RPMI8226 (cell line): Measurements from ENCODE around the gene HSPB2.
A peak's percentile ranks its signal among the peaks of the same experiment; 100 is the strongest.
"Not testable (repeated sequence)": the region's sequence is repeated elsewhere in the genome, so short reads cannot be mapped to it uniquely, and the experiment has no call there.

Experiments used
- DNase-seq: peaks from one replicate; pipeline ENCODE4 v3.0.0-alpha.2; 2015

HSPB2 gene

DNA sequence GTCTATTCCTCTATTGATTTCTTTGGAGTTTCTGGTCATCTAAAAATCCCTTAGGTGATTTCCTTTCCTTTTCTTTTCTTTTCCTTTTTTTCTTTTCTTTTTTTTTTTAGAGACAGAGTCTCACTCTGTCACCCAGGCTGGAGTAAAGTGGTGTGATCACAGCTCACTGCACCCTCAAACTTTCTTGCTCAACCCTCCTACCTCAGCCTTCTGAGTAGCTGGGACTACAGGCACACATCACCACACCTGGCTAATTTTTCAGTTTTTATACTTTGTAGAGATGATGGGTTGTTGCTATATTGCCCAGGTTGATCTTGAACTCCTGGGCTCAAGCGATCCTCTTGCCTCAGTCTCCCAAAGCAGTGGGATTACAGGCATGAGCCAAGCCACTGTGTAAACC, 4.2 kb downstream of the HSPB2 start:
- no peak for DNase-seq

DNA sequence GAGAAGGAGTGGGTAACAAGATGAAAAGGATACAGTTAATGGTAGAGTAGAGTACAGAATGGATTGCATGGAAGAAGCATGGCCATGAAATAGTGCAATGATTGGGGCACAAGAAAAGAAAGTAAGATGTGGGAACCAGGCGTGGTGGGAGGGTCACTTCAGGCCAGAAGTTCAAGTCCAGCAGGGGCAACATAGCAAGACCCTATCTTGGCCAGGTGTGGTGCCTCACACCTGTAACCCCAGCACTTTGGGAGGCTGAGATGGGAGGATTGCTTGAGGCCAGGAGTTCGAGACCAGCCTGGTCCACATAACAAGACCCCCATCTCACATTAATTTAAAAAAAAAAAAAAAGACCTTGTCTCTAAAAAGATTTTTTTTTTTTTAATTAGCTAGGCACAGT, 4.8 kb downstream of the HSPB2 start:
- DNase-seq, result no peak

DNA sequence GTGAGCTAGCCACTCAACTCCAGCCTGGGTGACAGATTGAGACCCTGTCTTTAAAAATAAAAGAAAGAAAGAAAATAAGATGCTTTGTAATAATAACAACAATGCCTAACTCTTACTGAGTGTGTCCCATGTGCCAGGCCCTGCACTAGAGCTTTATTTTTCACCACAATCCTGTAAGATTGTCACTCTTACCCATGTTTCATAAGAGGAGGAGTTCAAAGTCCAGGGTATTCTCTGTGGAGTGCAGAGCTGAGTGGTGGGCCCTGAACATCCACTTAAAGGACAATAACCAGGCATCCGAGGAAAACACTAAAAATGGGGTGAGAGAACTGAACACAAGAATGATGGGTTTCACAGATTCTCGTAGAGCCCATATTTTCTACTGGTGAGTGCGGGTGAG, 5.3 kb downstream of the HSPB2 start:
- no peak for DNase-seq

DNA sequence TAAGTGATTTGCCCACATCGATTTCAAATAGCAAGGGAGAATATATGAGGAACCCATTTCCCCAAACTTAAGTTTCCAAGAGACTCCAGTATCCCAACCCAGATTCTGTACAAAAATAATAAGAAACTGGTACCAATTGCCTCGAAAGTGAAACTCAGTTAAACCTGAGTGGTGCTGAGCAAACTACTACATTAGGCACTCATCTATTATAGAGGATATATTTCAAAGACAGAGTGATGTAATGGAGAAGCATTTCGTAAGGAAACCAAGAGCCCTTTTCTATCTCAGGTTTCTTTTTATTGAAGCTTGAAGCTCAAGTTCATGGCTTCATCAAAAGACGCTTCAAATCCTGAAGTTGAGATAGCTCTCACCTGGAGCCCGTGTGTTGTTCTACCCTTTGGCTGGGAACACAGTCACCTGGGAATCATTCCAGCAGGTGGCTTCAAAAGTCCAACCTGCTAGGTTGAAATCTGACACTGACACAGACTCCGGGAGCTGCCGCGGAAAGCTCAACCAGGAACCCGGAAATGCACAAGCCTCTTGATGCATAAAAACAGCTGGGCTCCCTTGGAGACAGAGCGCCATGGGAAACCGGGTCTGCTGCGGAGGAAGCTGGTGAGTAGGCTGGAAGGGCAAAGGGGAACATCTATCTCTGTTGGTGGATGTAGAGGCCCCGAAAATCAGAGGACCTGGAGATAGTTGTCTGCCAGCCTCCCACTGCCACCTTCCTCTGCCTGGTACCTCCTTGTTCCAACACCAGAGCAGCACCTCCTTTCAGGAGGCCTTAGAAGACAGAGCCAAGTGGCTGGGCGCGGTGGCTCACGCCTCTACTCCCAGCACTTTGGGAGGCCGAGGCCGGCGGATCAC, 6.1 kb downstream of the HSPB2 start, which contains the start of gene C11orf52:
TSS of gene C11orf52 (plus strand) at position 524 of the 867 bp plus-strand sequence. CDS start at position 584, 60 bp downstream.
- DNase-seq, result no peak

DNA sequence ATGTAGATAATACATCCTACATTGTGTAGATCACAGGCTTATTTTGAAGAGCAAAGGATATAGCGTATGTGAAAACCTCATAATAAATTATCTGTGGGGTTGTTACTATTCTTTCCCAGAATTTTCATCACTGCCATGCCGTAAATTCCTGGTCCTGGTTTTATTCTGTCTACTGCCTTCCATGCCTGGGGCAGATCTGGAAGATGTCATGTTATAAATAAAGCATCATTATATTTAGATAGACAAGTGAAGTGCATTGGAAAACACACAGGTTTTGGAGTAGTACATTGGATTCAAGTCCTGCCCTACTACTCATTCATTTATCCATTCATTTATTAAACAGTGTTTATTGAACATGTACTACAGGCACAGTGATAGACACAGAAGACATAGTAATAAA, 8.4 kb downstream of the HSPB2 start:
- DNase-seq, result no peak

DNA sequence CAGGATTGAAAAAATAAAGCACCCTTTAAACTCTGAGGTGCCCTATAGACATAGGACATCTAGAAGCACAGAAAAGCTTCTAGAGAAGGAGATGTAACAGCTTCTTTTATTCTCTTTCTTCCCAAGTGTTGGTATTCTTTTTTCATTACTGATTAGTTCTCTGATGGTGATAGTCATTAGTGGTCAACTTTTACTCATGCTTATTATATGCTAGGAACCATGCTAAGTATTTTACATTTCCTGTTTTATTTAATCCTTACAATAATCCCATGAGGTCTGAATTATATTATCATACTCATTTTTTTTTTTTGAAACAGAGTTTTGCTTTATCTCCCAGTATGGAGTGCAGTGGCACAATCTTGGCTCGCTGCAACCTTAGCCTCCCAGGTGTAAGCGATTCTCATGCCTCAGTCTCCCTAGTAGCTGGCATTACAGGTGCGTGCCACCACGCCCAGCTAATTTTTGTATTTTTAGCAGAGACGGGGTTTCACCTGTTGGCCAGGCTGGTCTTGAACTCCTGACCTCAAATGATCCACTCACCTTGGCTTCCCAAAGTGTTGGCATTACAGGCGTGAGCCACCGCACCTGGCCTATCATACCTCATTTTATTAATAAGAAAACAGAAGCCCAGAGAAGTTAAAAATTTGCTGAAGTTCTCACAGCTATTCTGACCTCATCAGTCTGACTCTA, 9.2 kb downstream of the HSPB2 start:
- DNase-seq, result no peak

DNA sequence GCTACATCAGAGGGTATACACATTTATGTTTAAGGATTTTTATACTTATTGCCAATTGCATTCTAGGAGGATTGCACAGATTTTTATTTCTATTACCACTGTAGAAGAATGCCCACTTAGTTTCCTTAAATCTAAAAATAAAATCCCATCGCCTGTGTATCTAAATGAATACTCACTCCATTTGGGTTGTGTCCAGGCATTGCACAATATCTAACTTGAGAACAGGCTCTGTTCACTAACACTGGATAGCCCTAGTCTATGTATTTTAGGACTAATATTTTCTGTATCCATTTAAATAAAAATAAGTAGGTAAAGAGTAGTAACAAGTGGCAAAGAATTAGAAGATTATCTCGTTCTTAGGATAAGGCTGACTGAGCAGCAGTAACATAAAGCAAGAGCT, 10.3 kb downstream of the HSPB2 start:
- DNase-seq, result no peak

DNA sequence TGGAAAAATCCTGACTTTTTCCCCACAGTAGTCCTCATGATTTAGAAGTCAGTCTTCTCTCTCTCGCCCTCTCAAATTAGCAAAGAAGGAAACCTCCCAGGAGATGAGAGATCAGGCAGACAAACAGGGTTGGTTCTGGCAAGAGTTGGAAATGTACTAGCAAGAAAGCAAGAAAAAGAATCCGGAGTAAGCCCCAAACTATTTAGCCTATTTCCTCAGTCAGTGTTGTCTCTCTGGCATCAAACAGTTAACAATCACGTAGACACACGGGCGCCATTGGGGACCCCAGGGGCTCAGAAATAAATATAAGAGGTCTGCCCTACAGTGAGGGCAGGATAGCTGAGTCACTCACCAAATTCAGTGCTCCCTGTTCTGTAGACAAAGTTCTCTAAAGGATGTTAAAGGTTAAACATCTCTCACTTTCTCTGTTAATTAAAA, 10.8 kb downstream of the HSPB2 start:
- no peak for DNase-seq

DNA sequence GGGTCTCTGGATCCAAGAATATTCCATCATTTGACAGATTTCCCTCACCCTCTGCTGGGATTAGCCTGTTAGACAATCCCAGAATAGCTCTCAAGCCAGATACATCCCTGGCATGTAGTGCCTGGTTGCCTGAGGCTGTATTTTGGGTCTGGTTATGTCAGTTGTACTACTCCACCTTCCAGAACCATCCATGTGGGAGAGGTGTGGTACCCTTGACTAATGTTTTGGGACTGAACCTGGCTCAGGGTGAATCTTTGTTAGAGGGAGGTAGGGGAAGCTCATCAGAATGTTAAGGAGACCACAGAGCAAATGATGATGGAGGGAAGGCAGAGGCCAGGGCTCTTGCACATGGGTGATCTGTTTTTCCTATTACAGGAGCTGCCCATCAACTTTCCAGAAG, 11.4 kb downstream of the HSPB2 start:
- no peak for DNase-seq

DNA sequence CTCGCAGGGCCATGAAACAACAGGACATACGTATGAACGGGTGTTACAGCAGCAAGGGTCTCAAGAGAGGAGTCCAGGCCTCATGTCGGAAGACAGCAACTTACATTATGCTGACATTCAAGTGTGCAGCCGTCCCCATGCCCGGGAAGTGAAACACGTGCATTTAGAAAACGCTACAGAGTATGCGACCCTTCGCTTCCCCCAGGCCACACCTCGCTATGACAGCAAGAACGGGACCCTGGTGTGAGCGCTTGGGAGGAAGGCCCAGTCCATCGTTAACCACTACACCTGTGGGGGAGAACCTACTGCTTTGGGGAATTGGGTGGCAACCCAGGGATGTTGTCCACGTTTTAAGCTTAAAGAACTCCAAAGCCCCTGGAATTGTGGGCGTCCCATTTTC, 13.4 kb downstream of the HSPB2 start:
- no peak for DNase-seq

DNA sequence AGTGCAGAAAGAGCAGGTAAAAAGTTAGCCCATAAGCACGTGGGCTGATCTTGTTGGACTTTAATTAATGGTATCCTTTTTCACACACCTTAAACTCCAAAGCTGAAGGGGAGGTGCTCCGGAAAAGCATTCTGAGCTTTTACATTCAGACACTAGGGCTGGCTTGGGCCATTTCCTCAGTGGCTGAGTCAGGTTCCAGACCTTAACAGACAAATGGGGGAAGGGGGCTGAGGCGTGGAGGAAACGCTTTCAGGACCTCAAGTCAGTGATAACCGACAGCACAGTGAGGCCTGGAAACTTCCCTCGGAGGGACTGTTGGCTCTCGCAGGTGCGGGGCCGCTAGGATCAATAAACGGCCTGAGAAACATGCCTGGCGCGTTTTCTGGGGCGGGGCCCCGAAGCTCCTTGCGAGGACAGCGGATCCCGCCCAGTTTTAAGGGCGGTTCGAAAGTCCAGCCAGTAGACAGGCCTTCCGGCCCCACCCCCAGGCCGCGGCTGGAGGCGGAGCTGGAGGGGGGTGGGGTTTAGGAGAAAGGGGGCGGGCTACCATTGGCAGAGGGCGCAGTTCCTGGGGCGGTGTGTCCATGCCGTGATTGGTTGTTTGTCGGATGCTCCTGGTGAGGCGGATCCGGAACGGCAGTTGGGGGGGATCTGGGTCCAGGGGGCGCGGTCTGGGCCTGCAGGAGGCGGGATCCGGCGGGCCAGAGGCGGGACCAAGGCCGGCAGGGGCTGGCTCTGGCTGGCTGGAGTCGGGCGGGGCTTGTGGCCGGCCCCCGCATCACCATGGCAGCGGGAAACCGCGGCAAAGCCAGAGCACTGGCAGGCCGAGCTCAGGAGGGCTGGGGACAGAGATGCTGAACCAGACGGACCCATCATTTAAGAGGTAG, 14.2 kb downstream of the HSPB2 start:
- DNase-seq, result peak; percentile 99

DNA sequence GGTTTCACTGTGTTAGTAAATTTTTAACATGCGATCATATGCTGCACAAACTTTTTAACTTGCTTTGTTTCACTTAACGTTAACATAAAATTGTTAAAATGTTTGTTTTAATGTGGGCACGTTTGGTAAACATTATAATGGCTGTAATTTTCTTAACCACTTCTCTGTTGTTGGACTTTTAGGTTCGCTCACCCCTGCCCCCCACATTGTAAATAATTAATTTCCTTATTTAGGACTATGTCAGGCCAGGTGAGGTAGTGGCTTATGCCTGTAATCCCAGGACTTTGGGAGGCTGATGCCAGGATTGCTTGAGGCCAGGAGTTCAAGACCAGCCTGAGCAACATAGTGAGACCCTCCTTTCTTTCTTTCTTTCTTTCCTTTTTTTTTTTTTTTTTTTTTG, 17.9 kb downstream of the HSPB2 start:
- no peak for DNase-seq

DNA sequence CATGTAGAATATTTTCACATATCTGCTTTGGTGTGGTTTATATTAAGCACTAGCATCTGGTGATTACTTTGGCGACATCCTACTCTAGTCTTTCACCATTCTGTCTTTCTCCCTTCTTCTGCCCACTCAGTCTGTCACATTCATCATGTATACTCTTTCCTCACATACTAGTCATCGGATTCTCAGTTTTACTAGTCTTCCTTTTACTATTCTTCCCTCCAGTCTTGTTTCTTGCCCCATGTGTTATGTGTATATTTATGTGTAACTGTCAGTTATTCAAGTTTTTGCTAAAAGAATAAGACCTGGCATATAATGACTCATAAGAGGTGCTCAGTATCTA, 20.0 kb downstream of the HSPB2 start:
- no peak for DNase-seq

DNA sequence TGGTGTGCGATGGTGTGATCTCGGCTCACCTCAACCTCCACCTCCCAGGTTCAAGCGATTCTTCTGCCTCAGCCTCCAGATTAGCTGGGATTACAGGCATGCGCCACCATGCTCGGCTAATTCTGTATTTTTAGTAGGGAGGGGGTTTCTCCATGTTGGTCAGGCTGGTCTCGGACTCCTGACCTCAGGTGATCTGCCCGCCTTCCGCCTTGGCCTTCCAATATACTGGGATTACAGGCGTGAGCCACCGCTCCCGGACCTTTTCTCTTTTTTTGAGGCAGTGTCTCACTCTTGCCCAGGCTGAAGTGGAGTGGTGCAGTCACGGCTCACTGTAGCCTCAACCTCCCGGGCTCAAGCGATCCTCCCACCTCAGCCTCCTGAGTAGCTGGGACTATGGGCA, 20.6 kb downstream of the HSPB2 start:
- not testable (repeated sequence) for DNase-seq

DNA sequence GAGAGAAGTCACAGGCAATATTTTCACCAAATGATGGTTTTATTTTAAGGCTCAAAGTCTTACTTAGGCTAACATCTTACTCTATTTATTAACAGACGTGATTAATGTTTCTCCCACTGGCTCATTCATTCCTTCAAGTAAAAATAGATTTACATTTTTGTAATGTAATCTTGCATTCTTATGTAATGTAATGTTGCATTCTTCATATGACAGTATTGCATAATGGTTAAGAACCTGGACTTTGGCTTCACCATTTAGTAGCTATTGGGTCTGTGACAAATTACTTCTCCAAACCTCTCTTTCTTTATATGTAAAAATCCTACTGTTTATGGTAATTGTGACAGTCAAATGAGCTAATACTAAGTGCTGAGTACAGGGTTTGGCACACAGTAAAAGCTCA, 21.3 kb downstream of the HSPB2 start:
- DNase-seq, result no peak

DNA sequence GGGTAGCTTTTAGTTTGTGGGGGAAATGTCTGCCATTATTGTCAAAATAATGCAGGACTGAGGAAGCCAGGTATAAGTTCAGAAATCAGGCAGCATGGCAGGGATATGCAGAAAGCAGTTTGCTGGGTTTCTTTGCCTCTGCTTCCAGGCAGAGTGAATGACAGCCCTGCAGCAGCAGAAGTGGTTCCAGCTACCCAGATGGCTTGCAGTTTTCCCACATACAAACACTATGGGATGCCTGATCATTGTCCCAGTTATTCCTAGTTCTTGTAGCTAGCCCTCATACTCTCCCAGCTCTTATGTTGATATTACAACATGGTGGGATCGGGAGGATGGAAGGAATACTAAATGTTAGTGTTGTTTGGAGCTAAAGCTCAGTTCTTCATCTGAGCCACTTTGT, 21.8 kb downstream of the HSPB2 start:
- DNase-seq, result no peak

DNA sequence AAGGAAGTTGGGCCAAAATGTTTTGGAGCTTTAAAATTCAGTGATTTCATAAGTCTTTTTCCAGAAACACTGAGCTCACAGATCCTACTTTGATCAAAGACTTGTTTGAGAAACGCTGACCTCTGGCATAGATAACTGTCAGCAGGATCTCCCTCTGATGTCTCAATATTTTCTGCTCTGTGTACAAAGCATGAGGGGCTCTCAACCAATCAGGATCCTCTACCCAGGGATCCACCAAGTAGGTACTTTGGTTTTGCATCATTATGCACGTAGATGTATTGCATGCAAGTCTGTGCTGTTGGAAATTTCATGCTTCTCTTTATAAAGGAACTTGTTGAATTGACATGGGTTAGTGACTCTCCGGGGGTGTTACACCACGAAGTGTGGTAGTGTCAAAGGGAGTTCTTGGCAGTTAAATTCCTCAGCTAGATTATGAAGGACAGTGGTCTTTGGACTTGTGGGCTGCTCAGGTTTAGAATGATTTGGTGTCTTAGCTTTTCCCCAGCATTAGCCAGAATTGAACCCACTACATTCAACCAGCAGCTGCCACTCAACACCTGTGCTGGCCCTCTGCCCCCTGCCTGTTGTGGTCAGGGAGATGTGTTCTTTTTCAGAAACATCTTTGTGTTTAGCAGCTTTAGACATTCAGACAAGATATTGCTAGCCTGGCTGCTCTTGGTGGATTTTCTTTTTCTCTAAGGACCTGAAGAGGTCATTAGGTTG, 22.9 kb downstream of the HSPB2 start:
- DNase-seq, result peak; percentile 71

DNA sequence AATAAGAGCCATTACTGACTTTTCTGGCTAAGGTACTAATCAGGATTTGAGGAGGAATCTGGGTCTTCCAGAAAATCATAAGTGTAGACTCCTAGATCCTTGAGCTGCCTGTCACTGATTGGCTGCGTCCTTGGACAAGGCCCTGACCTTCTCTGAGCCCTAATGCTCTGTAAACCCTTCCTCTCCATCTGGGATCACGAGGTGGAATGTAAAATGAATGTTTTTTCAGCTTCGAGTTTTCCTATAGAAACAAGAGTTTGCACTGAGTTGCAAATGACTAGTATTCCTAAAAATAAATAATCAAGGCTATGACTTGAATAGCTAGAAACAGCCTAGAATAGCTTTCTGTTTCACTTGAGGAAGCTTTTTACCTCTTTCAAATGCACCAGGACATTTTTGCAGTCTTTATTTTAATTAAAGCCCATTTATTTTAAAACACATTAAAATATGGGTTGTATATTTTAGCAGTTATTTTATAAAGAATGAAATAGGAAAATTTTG, 23.6 kb downstream of the HSPB2 start:
- DNase-seq, result no peak

DNA sequence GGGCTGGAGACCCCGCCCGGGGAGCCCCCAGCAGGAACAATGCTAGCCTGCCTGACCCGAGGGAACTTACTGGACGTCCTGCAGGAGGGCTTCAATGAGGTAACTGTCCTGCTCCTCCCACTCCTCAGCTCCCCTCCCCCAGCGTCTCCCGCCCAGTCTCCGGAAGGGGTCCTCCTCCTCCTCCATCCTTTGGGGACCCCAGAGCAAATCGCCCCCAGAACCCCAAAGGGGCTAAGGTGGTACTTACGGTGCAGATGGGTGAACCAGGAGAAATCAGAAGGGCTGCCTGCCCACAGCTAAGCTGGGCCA, 24.9 kb downstream of the HSPB2 start:
- DNase-seq, result no peak

DNA sequence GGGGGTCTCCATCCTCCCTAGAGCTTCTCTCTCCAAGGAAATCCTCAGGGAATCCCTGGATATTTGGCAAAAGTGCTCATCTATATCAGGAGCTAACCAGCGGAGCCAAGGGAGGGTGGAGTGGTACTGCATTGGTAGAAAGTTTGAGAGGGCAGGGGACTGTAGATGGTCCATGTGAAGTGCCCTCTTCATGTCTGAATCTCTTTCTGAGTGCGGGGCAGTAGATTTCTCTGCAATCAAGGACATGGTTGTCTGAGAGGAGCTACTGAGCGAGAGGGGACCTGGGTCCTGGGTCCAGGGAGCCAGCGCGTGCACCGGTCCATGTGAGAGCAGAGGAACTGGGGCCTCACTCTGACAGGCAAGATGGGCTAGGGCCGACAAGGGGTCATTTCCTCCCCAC, 25.3 kb downstream of the HSPB2 start:
- no peak for DNase-seq

DNA sequence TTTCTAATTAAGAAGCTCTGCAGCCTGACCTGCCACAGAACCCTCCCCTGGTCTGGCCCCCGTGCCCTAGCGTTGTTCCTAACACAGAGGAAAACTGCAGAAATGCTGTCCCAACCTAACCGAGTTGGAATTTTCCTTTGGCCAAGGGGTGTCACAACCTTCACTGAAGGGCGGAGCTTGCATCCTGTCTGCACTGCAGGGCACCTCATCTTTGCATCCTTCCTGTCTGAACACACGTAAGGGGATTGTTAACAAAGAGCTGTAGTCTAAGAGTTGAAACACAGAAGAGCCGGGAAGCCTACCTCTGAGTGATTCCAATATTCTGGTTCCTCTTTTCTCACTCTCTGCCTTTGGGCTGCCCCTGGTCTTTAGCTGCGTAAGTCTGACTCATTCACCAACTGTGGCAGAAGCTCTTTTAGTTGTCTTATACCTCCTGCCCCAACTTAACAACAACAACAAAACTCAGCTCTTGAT, 26.2 kb downstream of the HSPB2 start:
- DNase-seq, result peak; percentile 53

DNA sequence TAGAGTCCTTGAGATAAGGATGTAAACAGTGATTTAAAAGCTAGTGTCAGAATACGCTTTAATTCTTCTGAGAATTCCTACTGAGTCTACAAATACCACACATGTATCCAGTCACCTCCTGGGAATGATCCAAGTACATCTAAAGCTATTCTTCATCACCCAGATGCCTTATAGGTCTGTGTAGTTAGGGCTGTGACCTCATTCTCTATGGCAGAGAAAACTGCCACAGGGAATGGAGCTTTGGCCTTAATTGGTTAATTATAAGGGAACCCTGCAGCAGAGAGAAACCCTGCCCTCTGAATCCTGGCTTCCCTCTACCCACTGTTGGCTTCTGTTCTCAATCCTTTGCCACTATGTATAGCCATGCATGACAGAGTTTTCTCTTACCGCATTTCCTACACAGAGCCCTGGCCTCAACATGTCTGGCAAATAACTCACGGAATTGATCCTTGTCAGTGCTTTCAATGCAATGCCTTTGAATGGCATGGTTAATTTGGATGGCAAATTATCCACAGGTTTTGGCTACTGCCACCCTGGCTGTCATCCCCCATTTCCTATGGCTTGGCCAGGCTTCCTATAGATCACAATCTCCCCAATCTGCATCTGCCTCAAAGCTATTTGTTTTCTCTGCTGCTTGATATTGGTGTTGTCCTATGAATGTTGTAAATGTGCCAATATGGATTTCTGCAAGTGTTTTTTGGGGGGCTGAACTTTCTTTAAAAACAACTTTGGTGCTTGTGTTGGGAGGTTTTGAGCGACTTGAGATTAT, 27.5 kb downstream of the HSPB2 start:
- DNase-seq, result no peak
